Measurements from ENCODE around the gene CACNA2D2. TPM values are rescaled to one million over a fixed set of nuclear protein-coding genes. Genes with fewer than 3 reads are reported as not detected.

The CACNA2D2 gene
- total RNA-seq, 1 donor from 2014 or later, result not detected

DNA sequence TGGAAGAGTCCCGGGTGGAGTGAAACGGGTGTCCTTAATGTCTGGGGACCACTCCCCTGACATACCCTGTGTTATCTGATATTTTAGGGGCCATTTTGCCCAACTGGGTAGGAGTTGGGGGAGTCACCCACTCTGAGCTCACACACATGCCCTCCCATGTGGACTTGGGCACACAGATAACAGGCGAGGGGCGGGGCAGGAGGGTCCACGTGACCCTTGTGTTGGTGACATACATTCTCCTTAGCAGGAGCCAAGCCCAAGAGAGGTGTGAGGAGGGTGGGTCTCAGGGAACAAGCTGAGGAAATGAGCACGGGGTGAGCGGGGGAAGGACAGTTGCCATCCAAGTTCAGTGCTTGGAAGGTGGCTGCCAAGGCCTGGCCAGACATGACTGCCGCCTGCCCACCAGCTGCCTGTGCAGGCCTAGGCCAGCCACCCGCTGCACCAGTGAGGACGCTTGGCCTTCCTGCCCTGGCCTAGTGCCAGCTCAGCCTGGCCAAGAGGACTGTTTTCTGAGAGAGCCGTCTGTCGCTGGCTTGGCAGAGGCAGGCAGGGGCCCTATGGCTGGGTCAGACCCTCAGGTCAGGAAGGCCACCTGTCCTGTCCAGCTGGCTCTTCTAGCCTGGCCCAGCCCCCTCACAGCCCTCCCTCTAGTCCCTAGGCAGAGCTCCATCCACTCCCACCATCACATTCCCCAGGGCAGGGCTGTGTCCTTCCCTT is 112.8 kb downstream of the CACNA2D2 start:
- Histone ChIP-seq H3K4me3 (ENCODE audit: low read depth, low read length) (no peak overlapping the region), H3K36me3 (ENCODE audit: control insufficient read depth, insufficient read depth, low read length) (no peaks in the 10 kb centered on the region), H3K27me3 (ENCODE audit: control insufficient read depth, insufficient read depth, low read length) (peaks cover 16% of the 10 kb centered on the region)
- TF ChIP-seq, protein P1, sequence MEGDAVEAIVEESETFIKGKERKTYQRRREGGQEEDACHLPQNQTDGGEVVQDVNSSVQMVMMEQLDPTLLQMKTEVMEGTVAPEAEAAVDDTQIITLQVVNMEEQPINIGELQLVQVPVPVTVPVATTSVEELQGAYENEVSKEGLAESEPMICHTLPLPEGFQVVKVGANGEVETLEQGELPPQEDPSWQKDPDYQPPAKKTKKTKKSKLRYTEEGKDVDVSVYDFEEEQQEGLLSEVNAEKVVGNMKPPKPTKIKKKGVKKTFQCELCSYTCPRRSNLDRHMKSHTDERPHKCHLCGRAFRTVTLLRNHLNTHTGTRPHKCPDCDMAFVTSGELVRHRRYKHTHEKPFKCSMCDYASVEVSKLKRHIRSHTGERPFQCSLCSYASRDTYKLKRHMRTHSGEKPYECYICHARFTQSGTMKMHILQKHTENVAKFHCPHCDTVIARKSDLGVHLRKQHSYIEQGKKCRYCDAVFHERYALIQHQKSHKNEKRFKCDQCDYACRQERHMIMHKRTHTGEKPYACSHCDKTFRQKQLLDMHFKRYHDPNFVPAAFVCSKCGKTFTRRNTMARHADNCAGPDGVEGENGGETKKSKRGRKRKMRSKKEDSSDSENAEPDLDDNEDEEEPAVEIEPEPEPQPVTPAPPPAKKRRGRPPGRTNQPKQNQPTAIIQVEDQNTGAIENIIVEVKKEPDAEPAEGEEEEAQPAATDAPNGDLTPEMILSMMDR (IDR thresholded peaks at IDR 0.05; ENCODE audit: insufficient read depth, low read length, severe bottlenecking), result no peak
- peak; percentile 75 for DNase-seq (ENCODE audit: low read depth)
- no peak for FAIRE-seq

DNA sequence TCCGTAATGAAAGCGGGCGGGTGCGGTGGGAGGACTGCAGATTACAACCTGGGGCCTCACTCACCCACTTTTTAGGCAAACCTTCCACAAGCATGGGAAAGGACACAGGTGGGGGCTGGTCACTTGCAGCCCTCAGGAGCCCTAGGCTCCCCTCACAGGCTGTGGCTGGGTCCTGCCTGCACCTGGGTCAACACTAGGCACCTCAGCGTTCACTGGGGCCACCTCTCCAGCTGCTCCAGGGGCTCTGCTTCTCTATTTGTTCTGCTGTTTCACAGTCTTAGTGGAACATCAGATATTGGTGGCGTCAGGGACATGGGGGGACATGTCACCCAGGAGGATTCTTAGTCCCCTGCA is 114.0 kb downstream of the CACNA2D2 start:
- TF ChIP-seq, protein P1 (IDR thresholded peaks at IDR 0.05; ENCODE audit: insufficient read depth, low read length, severe bottlenecking), result no peak
- Histone ChIP-seq H3K27me3 (ENCODE audit: control insufficient read depth, insufficient read depth, low read length) (peaks cover 15% of the 10 kb centered on the region), H3K36me3 (ENCODE audit: control insufficient read depth, insufficient read depth, low read length) (no peaks in the 10 kb centered on the region), H3K4me3 (ENCODE audit: low read depth, low read length) (no peak overlapping the region)
- DNase-seq (ENCODE audit: low read depth), result no peak
- no peak for FAIRE-seq

DNA sequence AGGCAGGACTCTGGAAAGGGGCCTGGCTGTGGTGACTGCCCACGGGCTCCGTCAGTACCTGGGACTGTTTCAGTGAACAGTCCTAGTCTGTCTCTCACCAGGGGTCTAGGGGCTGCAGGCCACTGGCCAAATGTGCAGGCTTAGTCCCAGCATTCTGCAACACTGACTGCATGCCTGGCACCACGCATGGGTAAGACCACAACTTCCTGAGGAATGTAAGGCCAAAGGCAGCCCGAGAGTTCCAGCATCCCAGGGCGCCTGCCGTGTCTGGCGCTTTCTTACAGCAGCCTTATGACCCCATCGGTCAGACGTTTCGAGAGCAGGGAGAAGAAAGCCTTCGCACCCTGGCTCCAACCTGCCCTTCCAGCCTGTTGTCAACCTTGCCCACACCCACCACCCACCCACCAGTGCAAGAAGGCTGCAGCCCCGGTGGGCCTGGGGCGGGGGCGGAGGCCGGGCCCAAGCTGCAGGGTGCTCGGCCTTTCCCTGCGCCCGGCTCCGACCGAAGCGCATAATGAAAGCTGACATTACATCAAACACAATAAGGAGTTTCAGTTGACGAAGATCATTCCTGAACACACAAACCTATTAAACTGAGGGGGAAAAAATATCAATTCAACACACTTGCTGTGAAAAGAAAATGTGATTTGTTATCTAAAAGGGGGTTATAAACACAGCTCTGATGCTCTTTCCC is 114.6 kb downstream of the CACNA2D2 start:
- H3K36me3 ChIP-seq (ENCODE audit: control insufficient read depth, insufficient read depth, low read length), result no peaks in the 10 kb centered on the region
- DNase-seq (ENCODE audit: low read depth) (no peak), FAIRE-seq (no peak)
- peaks cover 13% of the 10 kb centered on the region for H3K27me3 ChIP-seq (ENCODE audit: control insufficient read depth, insufficient read depth, low read length)
- no peak overlapping the region for H3K4me3 ChIP-seq (ENCODE audit: low read depth, low read length)
- TF ChIP-seq, protein P1 (IDR thresholded peaks at IDR 0.05; ENCODE audit: insufficient read depth, low read length, severe bottlenecking), result no peak

DNA sequence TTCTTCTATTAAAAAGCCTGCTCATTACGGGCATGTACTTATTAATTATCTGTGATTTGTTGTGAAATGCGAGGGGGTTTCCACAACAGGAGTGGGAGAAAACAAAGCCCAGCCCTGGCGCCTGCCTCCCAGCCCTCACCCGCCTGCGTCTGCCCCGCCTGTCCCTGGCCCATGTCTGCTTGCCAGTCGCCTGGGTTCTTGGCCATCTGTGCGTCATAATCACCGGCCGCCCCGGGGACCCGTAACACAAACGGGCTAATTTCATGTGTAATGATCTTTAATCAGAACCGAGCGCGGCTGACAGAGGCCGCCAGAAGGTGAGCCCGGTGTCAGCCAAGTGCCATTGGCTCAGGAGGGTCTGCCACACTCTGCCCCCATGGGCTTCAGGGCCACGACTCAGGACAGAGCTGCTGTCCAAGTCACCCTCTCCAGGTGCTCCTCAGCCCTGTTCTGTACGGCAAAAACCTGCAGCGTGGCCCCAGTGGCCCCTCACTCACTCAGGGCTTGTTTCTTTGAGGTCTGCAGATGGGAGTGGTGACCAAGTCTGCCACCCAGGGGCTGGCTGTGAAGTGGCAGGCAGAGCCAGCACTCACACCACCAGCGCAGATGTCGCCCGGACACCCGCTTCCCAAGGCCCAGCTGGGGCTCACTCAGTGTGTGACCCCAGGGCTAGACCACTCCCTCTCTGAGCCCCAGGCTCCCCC is 115.3 kb downstream of the CACNA2D2 start:
- Histone ChIP-seq H3K27me3 (ENCODE audit: control insufficient read depth, insufficient read depth, low read length) (peaks cover 7% of the 10 kb centered on the region), H3K36me3 (ENCODE audit: control insufficient read depth, insufficient read depth, low read length) (no peaks in the 10 kb centered on the region), H3K4me3 (ENCODE audit: low read depth, low read length) (no peak overlapping the region)
- no peak for DNase-seq (ENCODE audit: low read depth)
- no peak for FAIRE-seq
- TF ChIP-seq, protein P1 (IDR thresholded peaks at IDR 0.05; ENCODE audit: insufficient read depth, low read length, severe bottlenecking), result peak; percentile 54

DNA sequence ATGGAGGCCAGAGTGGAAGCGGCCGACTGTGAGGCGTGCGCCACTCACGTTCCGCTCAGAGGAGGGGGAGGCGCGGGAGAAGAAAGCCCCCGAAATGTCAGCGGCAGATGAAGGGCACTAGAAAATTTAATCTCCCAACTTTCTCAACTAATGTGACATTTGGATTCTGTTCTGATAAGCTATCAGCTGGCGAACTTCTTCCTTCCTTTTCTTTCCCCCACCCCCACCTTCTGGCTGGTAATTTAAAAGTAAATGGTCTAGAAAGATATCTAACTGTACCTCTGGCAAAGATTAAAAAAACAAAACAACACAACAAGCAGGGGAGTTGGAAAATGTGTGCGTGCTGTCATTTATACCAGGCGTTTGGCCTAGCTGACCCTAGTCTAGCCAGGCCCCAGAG is 117.7 kb downstream of the CACNA2D2 start:
- Histone ChIP-seq H3K27me3 (ENCODE audit: control insufficient read depth, insufficient read depth, low read length) (peaks cover 5% of the 10 kb centered on the region), H3K4me3 (ENCODE audit: low read depth, low read length) (no peak overlapping the region), H3K36me3 (ENCODE audit: control insufficient read depth, insufficient read depth, low read length) (no peaks in the 10 kb centered on the region)
- FAIRE-seq (no peak), DNase-seq (ENCODE audit: low read depth) (no peak)
- TF ChIP-seq, protein P1 (IDR thresholded peaks at IDR 0.05; ENCODE audit: insufficient read depth, low read length, severe bottlenecking), result no peak
